ENCODE results near the gene PAQR7. TPM values are rescaled to one million over a fixed set of nuclear protein-coding genes. Genes with fewer than 3 reads are reported as not detected.

PAQR7 gene
- total and polyA plus RNA-seq, 4 donors, result 4.2 to 12.1 (median 6.6) TPM

- ATAC-seq (ENCODE audit: insufficient read depth, low FRiP score) (peak; percentile 94), DNase-seq (peak; percentile 90 to 92 (median 90))
- 1 to 2% methylated on average over 68 to 77 of the region's 77 CpGs for WGBS, 2 donors
- H3K27me3 ChIP-seq (ENCODE audit: control insufficient read depth in 3 of 3, insufficient read depth in 3 of 3, low read length in 2 of 3), result no peaks in the 10 kb centered on the region
- H3K4me3 ChIP-seq, result peak within 1 kb of the TSS; percentile 37
- H3K36me3 ChIP-seq (ENCODE audit: control insufficient read depth in 4 of 4, insufficient read depth in 4 of 4, low read length in 4 of 4), result peaks cover 0 to 10% (median 4%) of the 10 kb centered on the region in 4 donors
- no peaks in the 10 kb centered on the region for H3K9me3 ChIP-seq (ENCODE audit: control insufficient read depth in 4 of 4, insufficient read depth in 3 of 4, low read length in 3 of 4)
- TF ChIP-seq CTCF (IDR thresholded peaks at IDR 0.05; ENCODE audit: control extremely low read depth, extremely low read depth), result no peak
- peak within 1 kb of the TSS; percentile 52 to 74 for H3K27ac ChIP-seq (ENCODE audit: low read depth in 1 of 2, low read length in 1 of 2)
- H3K4me1 ChIP-seq (ENCODE audit: control insufficient read depth in 5 of 5, insufficient read depth in 5 of 5, low read length in 5 of 5), result peaks cover 0 to 8% (median 3%) of the 10 kb centered on the region in 5 donors
- peak within 1 kb of the TSS; percentile 46 to 87 for H3K9ac ChIP-seq (ENCODE audit: insufficient read depth in 1 of 2, low read length in 2 of 2)
Observed at GRCh38 chr1:25858906-25859789, 16.4 kb downstream of the PAQR7 start, which contains the start of gene AUNIP. Gene AUNIP (minus strand): TSS chr1:25859457. CDS start chr1:25859357, 100 bp downstream.

- ATAC-seq (ENCODE audit: insufficient read depth, low FRiP score) (no peak), DNase-seq (no peak)
- peaks cover 0 to 10% (median 4%) of the 10 kb centered on the region in 4 donors for H3K36me3 ChIP-seq (ENCODE audit: control insufficient read depth in 4 of 4, insufficient read depth in 4 of 4, low read length in 4 of 4)
- no peak overlapping the region for H3K4me3 ChIP-seq
- no peaks in the 10 kb centered on the region for H3K9me3 ChIP-seq (ENCODE audit: control insufficient read depth in 4 of 4, insufficient read depth in 3 of 4, low read length in 3 of 4)
- no peaks in the 10 kb centered on the region for H3K27me3 ChIP-seq (ENCODE audit: control insufficient read depth in 3 of 3, insufficient read depth in 3 of 3, low read length in 2 of 3)
- no peak overlapping the region for H3K9ac ChIP-seq (ENCODE audit: insufficient read depth in 1 of 2, low read length in 2 of 2)
- no peak for TF ChIP-seq CTCF (IDR thresholded peaks at IDR 0.05; ENCODE audit: control extremely low read depth, extremely low read depth)
- no peak overlapping the region for H3K27ac ChIP-seq (ENCODE audit: low read depth in 1 of 2, low read length in 1 of 2)
- 29 to 42% methylated on average over 7 of the region's 7 CpGs for WGBS, 2 donors
- H3K4me1 ChIP-seq (ENCODE audit: control insufficient read depth in 5 of 5, insufficient read depth in 5 of 5, low read length in 5 of 5), result peaks cover 0 to 8% (median 3%) of the 10 kb centered on the region in 5 donors
Observed at GRCh38 chr1:25858494-25858893, 17.0 kb downstream of the PAQR7 start.

- no peak for TF ChIP-seq CTCF (IDR thresholded peaks at IDR 0.05; ENCODE audit: control extremely low read depth, extremely low read depth)
- no peak for DNase-seq
Observed at GRCh38 chr1:25856856-25857255, 18.7 kb downstream of the PAQR7 start.

More at GRCh38 chr1:25856856-25857255, 18.7 kb downstream of the PAQR7 start:
- no peak overlapping the region for H3K9ac ChIP-seq (ENCODE audit: insufficient read depth in 1 of 2, low read length in 2 of 2)
- H3K36me3 ChIP-seq (ENCODE audit: control insufficient read depth in 4 of 4, insufficient read depth in 4 of 4, low read length in 4 of 4), result no peaks in the 10 kb centered on the region
- H3K4me1 ChIP-seq (ENCODE audit: control insufficient read depth in 5 of 5, insufficient read depth in 5 of 5, low read length in 5 of 5), result peaks cover 0 to 8% (median 3%) of the 10 kb centered on the region in 5 donors
- no peaks in the 10 kb centered on the region for H3K27me3 ChIP-seq (ENCODE audit: control insufficient read depth in 3 of 3, insufficient read depth in 3 of 3, low read length in 2 of 3)
- H3K4me3 ChIP-seq, result no peak overlapping the region
- ATAC-seq (ENCODE audit: insufficient read depth, low FRiP score), result no peak
- no peaks in the 10 kb centered on the region for H3K9me3 ChIP-seq (ENCODE audit: control insufficient read depth in 4 of 4, insufficient read depth in 3 of 4, low read length in 3 of 4)
- no peak overlapping the region for H3K27ac ChIP-seq (ENCODE audit: low read depth in 1 of 2, low read length in 1 of 2)
- WGBS, 2 donors, result 92 to 93% methylated on average over 11 of the region's 11 CpGs
